Coronary artery (tissue), 2 donors: ENCODE data around the gene SEZ6.

Experiments used
- DNase-seq: peaks from one replicate; pipeline ENCODE4 v3.0.0-alpha.2; 2017; ENCODE audit warnings: low spot score
- H3K27ac ChIP-seq, 2 donors: fragments of 200-600 bp; sonication (generic); one replicate each; pipeline ENCODE4 v1.5.1; 2016 to 2019
- H3K4me3 ChIP-seq: fragments of 200-600 bp; sonication (generic); 2 replicates; pipeline ENCODE4 v1.5.1; 2016; ENCODE audit warnings: mild to moderate bottlenecking, moderate library complexity
- CTCF ChIP-seq: fragments of 200-600 bp; sonication (generic); IDR thresholded peaks from one replicate; pipeline ENCODE4 v1.5.1; 2019; ENCODE audit warnings: antibody characterized with exemption

SEZ6 gene

GRCh38 chr17:28912938-28913333, 92.9 kb downstream of the SEZ6 start:
- no peak for DNase-seq
- no peak for TF ChIP-seq CTCF
- no peak overlapping the region for H3K27ac ChIP-seq
- H3K4me3 ChIP-seq, result no peak overlapping the region

GRCh38 chr17:28912281-28912937, 93.4 kb downstream of the SEZ6 start:
- no peak for DNase-seq
- no peak overlapping the region for H3K27ac ChIP-seq

GRCh38 chr17:28911411-28912045, 94.3 kb downstream of the SEZ6 start:
- DNase-seq, result no peak
- no peak for TF ChIP-seq CTCF
- H3K4me3 ChIP-seq, result no peak overlapping the region
- H3K27ac ChIP-seq, result no peak overlapping the region

More at GRCh38 chr17:28912281-28912937, 93.4 kb downstream of the SEZ6 start:
- no peak overlapping the region for H3K4me3 ChIP-seq
- no peak for TF ChIP-seq CTCF

- Histone ChIP-seq H3K27ac (no peak overlapping the region), H3K4me3 (no peak overlapping the region)
- no peak for TF ChIP-seq CTCF
- DNase-seq, result no peak
Observed at GRCh38 chr17:28910534-28910933, 95.3 kb downstream of the SEZ6 start.

GRCh38 chr17:28908640-28909167, 97.1 kb downstream of the SEZ6 start:
- Histone ChIP-seq H3K27ac (peak overlapping the region; percentile 66 to 84), H3K4me3 (no peak overlapping the region)
- DNase-seq, result no peak
- no peak for TF ChIP-seq CTCF

GRCh38 chr17:28907709-28908475, 97.9 kb downstream of the SEZ6 start:
- Histone ChIP-seq H3K27ac (peak overlapping the region; percentile 66 to 84), H3K4me3 (no peak overlapping the region)
- no peak for TF ChIP-seq CTCF
- no peak for DNase-seq
